ENCODE results near the gene AATK. TPM values are rescaled to one million over a fixed set of nuclear protein-coding genes. Genes with fewer than 3 reads are reported as not detected.

Gene AATK
- polyA plus RNA-seq, 1 donor (not counting 4 experiments of a cell fraction or from before 2014, with no cell fraction given), result 0.16 TPM

GRCh38 chr17:81090361-81091136, 75.5 kb downstream of the AATK start:
- peak; percentile 91 for DNase-seq (ENCODE audit: low read depth, low spot score)
- H3K4me1 ChIP-seq (ENCODE audit: control insufficient read depth, extremely low read depth, insufficient read depth, low read length), result peaks cover 93% of the 10 kb centered on the region
- peak overlapping the region; percentile 71 for H3K4me2 ChIP-seq (ENCODE audit: control insufficient read depth, extremely low read depth, insufficient read depth, low read depth, low read length)
- H2AFZ ChIP-seq (ENCODE audit: control insufficient read depth, low read length), result no peak overlapping the region
- no peak for TF ChIP-seq EZH2 (IDR thresholded peaks at IDR 0.05; ENCODE audit: low read length)
- TF ChIP-seq, protein P1, sequence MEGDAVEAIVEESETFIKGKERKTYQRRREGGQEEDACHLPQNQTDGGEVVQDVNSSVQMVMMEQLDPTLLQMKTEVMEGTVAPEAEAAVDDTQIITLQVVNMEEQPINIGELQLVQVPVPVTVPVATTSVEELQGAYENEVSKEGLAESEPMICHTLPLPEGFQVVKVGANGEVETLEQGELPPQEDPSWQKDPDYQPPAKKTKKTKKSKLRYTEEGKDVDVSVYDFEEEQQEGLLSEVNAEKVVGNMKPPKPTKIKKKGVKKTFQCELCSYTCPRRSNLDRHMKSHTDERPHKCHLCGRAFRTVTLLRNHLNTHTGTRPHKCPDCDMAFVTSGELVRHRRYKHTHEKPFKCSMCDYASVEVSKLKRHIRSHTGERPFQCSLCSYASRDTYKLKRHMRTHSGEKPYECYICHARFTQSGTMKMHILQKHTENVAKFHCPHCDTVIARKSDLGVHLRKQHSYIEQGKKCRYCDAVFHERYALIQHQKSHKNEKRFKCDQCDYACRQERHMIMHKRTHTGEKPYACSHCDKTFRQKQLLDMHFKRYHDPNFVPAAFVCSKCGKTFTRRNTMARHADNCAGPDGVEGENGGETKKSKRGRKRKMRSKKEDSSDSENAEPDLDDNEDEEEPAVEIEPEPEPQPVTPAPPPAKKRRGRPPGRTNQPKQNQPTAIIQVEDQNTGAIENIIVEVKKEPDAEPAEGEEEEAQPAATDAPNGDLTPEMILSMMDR (optimal IDR thresholded peaks at IDR 0.05 in 1 of 3, IDR thresholded peaks at IDR 0.05 in 1 of 3, conservative IDR thresholded peaks at IDR 0.05 in 1 of 3; ENCODE audit: extremely low read depth in 1 of 3, insufficient read depth in 2 of 3, low read length in 3 of 3), result no peak
- no peaks in the 10 kb centered on the region for H4K20me1 ChIP-seq (ENCODE audit: control insufficient read depth, extremely low read depth, insufficient read depth, low read length)
- FAIRE-seq, result peak; percentile 43
- H3K27ac ChIP-seq (ENCODE audit: control insufficient read depth, insufficient read depth, low read length), result peak overlapping the region; percentile 88
- H3K9me3 ChIP-seq (ENCODE audit: control insufficient read depth, low read depth, low read length), result no peaks in the 10 kb centered on the region
- H3K36me3 ChIP-seq (ENCODE audit: control insufficient read depth in 2 of 2, extremely low read depth in 1 of 2, insufficient read depth in 2 of 2, low read length in 2 of 2), result peaks cover 15 to 51% of the 10 kb centered on the region in 2 experiments
- H3K79me2 ChIP-seq (ENCODE audit: control insufficient read depth, insufficient read depth, low read length), result peaks cover 12% of the 10 kb centered on the region
- no peak overlapping the region for H3K4me3 ChIP-seq (ENCODE audit: control insufficient read depth in 2 of 3, extremely low read depth in 1 of 3, insufficient read depth in 2 of 3, low read depth in 1 of 3, low read length in 3 of 3)
- peak overlapping the region; percentile 70 for H3K9ac ChIP-seq (ENCODE audit: control insufficient read depth, extremely low read depth, insufficient read depth, low read length)
- dilution Hi-C loops (cut with MboI; ENCODE audit: extremely low pct_ligation_motif_present, low sequenced_read_pairs), result no loop called here
- no peaks in the 10 kb centered on the region for H3K27me3 ChIP-seq (ENCODE audit: control insufficient read depth, extremely low read depth, insufficient read depth, low read length)
- H3K9me1 ChIP-seq (ENCODE audit: control insufficient read depth, extremely low read depth, insufficient read depth, low read length), result peaks cover 5% of the 10 kb centered on the region

- H3K9ac ChIP-seq (ENCODE audit: control insufficient read depth, extremely low read depth, insufficient read depth, low read length), result peak overlapping the region; percentile 84
- H3K4me1 ChIP-seq (ENCODE audit: control insufficient read depth, extremely low read depth, insufficient read depth, low read length), result peaks cover 80% of the 10 kb centered on the region
- H3K4me2 ChIP-seq (ENCODE audit: control insufficient read depth, extremely low read depth, insufficient read depth, low read depth, low read length), result peak overlapping the region; percentile 69
- no peak overlapping the region for H2AFZ ChIP-seq (ENCODE audit: control insufficient read depth, low read length)
- H3K4me3 ChIP-seq (ENCODE audit: control insufficient read depth in 2 of 3, extremely low read depth in 1 of 3, insufficient read depth in 2 of 3, low read depth in 1 of 3, low read length in 3 of 3), result peak overlapping the region in 1 of 3 experiments; percentile 23
- H3K27ac ChIP-seq (ENCODE audit: control insufficient read depth, insufficient read depth, low read length), result peak overlapping the region; percentile 97
- no peak for TF ChIP-seq EZH2 (IDR thresholded peaks at IDR 0.05; ENCODE audit: low read length)
- TF ChIP-seq, protein P1 (optimal IDR thresholded peaks at IDR 0.05 in 1 of 3, IDR thresholded peaks at IDR 0.05 in 1 of 3, conservative IDR thresholded peaks at IDR 0.05 in 1 of 3; ENCODE audit: extremely low read depth in 1 of 3, insufficient read depth in 2 of 3, low read length in 3 of 3), result no peak
- no peaks in the 10 kb centered on the region for H3K9me3 ChIP-seq (ENCODE audit: control insufficient read depth, low read depth, low read length)
- FAIRE-seq (peak; percentile 75), DNase-seq (ENCODE audit: low read depth, low spot score) (peak; percentile 86)
- peaks cover 32% of the 10 kb centered on the region for H3K79me2 ChIP-seq (ENCODE audit: control insufficient read depth, insufficient read depth, low read length)
- no peaks in the 10 kb centered on the region for H3K9me1 ChIP-seq (ENCODE audit: control insufficient read depth, extremely low read depth, insufficient read depth, low read length)
- peaks cover 21 to 66% of the 10 kb centered on the region in 2 experiments for H3K36me3 ChIP-seq (ENCODE audit: control insufficient read depth in 2 of 2, extremely low read depth in 1 of 2, insufficient read depth in 2 of 2, low read length in 2 of 2)
- dilution Hi-C loops (cut with MboI; ENCODE audit: extremely low pct_ligation_motif_present, low sequenced_read_pairs), result no loop called here
- no peaks in the 10 kb centered on the region for H4K20me1 ChIP-seq (ENCODE audit: control insufficient read depth, extremely low read depth, insufficient read depth, low read length)
- H3K27me3 ChIP-seq (ENCODE audit: control insufficient read depth, extremely low read depth, insufficient read depth, low read length), result no peaks in the 10 kb centered on the region
Measured at GRCh38 chr17:81086789-81087551, 79.1 kb downstream of the AATK start.

Measured in keratinocyte (primary cell).